GM12892 (cell line): ENCODE results near the gene EML4.

Experiments used
- POLR2A ChIP-seq: IDR thresholded peaks from 2 replicates; pipeline ENCODE4 v1.6.1; 2011; ENCODE audit warnings: low read depth, low read length, control low read depth
- POLR2AphosphoS5 ChIP-seq: IDR thresholded peaks from 2 replicates; pipeline ENCODE4 v1.6.1; 2011; ENCODE audit warnings: low read depth, low read length, control low read depth

DNA sequence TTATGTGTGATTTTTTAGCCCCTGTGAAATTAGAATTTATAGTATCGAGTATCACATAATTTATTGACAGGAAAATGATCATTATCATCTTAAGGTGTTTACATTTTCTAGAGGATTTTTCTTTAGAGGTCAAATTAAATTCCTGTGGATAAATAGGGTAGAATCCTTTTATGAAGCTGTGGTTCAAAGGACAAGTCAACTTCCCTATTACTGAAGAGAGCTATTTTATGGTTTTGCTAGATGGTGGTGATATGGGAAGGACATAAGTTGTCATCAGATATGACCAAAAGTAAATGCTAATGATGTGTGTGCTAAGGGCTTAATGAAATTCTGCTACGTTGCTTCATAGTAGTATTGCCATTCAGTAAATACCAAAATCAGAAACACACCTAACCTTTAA lies 80.1 kb downstream of the EML4 start:
- TF ChIP-seq POLR2A (no peak), POLR2AphosphoS5 (no peak)
